Transverse colon (tissue), 4 donors: ENCODE data around the gene VENTX. TPM values are rescaled to one million over a fixed set of nuclear protein-coding genes. Genes with fewer than 3 reads are reported as not detected.

Experiments used
- DNase-seq: peaks from one replicate; pipeline ENCODE4 v3.0.0-alpha.2; 2019
- H3K27ac ChIP-seq, 4 donors: fragments of 200-600 bp; sonication (generic); 2 replicates each; pipeline ENCODE4 v1.5.1; 2016 to 2018; ENCODE audit warnings: inconsistent platforms in 4 of 4
- H3K27me3 ChIP-seq: fragments of 200-600 bp; sonication (generic); 2 replicates; pipeline ENCODE4 v1.5.1; 2017; ENCODE audit warnings: inconsistent platforms
- H3K36me3 ChIP-seq, 4 donors: fragments of 200-600 bp; sonication (generic); 2 replicates each; pipeline ENCODE4 v1.5.1; 2017 to 2019; ENCODE audit warnings: inconsistent platforms in 4 of 4
- H3K4me1 ChIP-seq, 4 donors: fragments of 200-600 bp; sonication (generic); 2 replicates each; pipeline ENCODE4 v1.5.1; 2017 to 2020; ENCODE audit warnings: inconsistent platforms in 4 of 4
- H3K4me3 ChIP-seq, 4 donors: fragments of 200-600 bp; sonication (generic); 1 replicate in 1 of 4; 2 replicates in 3 of 4; pipeline versions ENCODE4 v1.5.1 to v1.6.1; 2017 to 2019; ENCODE audit warnings: inconsistent platforms in 4 of 4
- H3K9me3 ChIP-seq, 2 donors: fragments of 200-600 bp; sonication (generic); 2 replicates each; pipeline ENCODE4 v1.5.1; 2017 to 2019; ENCODE audit warnings: inconsistent platforms in 2 of 2
- CTCF ChIP-seq, 5 experiments: fragments of 200-600 bp in 3 of 5; fragments of 450-650 bp in 2 of 5; sonication (generic) in 3 of 5; IDR thresholded peaks; 1 replicate in 2 of 5; 2 replicates in 3 of 5; pipeline ENCODE4 v1.5.1; 2016 to 2017; ENCODE audit warnings: antibody characterized with exemption in 5 of 5, inconsistent platforms in 3 of 5, mild to moderate bottlenecking in 2 of 5, moderate library complexity in 1 of 5
- EP300 ChIP-seq: sonication (generic); formaldehyde crosslinking; IDR thresholded peaks from one replicate; pipeline ENCODE4 v1.6.1; 2017; ENCODE audit warnings: antibody characterized with exemption, low read depth
- POLR2A ChIP-seq: fragments of 450-650 bp; IDR thresholded peaks from one replicate; pipeline ENCODE4 v1.6.1; 2016; ENCODE audit warnings: antibody characterized with exemption, mild to moderate bottlenecking, moderate library complexity
- POLR2AphosphoS5 ChIP-seq, 3 donors: sonication (generic); formaldehyde crosslinking; IDR thresholded peaks; one replicate each; pipeline ENCODE4 v1.6.1; 2016; ENCODE audit warnings: antibody characterized with exemption in 3 of 3
- WGBS, 2 donors: methylation state at CpG; one replicate each; pipeline ENCODE4 v1.1.5; 2018; ENCODE audit warnings: low coverage in 1 of 2; 5-methylcytosine and 5-hydroxymethylcytosine counted together
- in situ Hi-C, 4 donors: fragments of 200-750 bp; cut with MboI; loops; one replicate each; pipeline versions ENCODE4 v1.15.0 to v1.15.1; 2017; ENCODE audit warnings: low sequenced_read_pairs in 3 of 4, low pct_ligation_motif_present in 1 of 4, low pct_unique_long_range_greater_than_20kb in 1 of 4
- intact Hi-C: fragments of 100-400 bp; cut with DNase I; formaldehyde crosslinking; loops from one replicate; pipeline ENCODE4 v1.15.1; 2023; ENCODE audit warnings: low total_unique reads
- total RNA-seq, 4 donors: library from RNA; depleted of rRNA; stranded (reverse); fragments of >200 nt; gene quantifications; one replicate each; pipeline ENCODE4 v1.1.0, GENCODE V29; 2016

Gene VENTX
- total RNA-seq, 4 donors from 2014 or later = 0.27 to 0.48 TPM; not detected in 2

GRCh38 chr10:133266056-133266795 is 28.6 kb downstream of the VENTX start:
- 82 to 91% methylated on average over 8 to 21 of the region's 21 CpGs for WGBS, 2 donors
- no peak overlapping the region for H3K4me3 ChIP-seq
- peaks cover 10 to 37% (median 22%) of the 10 kb centered on the region in 4 donors for H3K4me1 ChIP-seq
- intact Hi-C loops = no loop called here
- no peak for DNase-seq
- in situ Hi-C loops = loop anchor here in 1 of 4 donors (10.0 kb wide), 1 partner anchor 49 kb away; no protein-coding TSS in a partner anchor
- no peaks in the 10 kb centered on the region for H3K36me3 ChIP-seq
- H3K9me3 ChIP-seq = no peaks in the 10 kb centered on the region
- H3K27ac ChIP-seq = no peak overlapping the region
- no peak for TF ChIP-seq EP300
- no peaks in the 10 kb centered on the region for H3K27me3 ChIP-seq

GRCh38 chr10:133267293-133267692 is 29.6 kb downstream of the VENTX start:
- in situ Hi-C loops (loop anchor here in 1 of 4 donors (10.0 kb wide), 1 partner anchor 48 kb away; no protein-coding TSS in a partner anchor), intact Hi-C loops (no loop called here)
- Histone ChIP-seq H3K27ac (no peak overlapping the region), H3K9me3 (no peaks in the 10 kb centered on the region), H3K36me3 (no peaks in the 10 kb centered on the region), H3K4me3 (no peak overlapping the region), H3K4me1 (peaks cover 8 to 33% (median 17%) of the 10 kb centered on the region in 4 donors), H3K27me3 (no peaks in the 10 kb centered on the region)
- 85% methylated on average over 14 of the region's 14 CpGs; no CpG with 5 or more reads in 1 of the 2 donors for WGBS, 2 donors
- DNase-seq = no peak
- no peak for TF ChIP-seq CTCF (IDR thresholded peaks at IDR 0.05)
- TF ChIP-seq POLR2A = no peak
- TF ChIP-seq POLR2AphosphoS5 (IDR thresholded peaks at IDR 0.05) = no peak
- TF ChIP-seq EP300 = no peak

GRCh38 chr10:133267829-133268228 is 30.2 kb downstream of the VENTX start:
- H3K4me3 ChIP-seq = no peak overlapping the region
- intact Hi-C loops (no loop called here), in situ Hi-C loops (loop anchor here in 1 of 4 donors (10.0 kb wide), 1 partner anchor 47 kb away; no protein-coding TSS in a partner anchor)
- no peaks in the 10 kb centered on the region for H3K9me3 ChIP-seq
- H3K27ac ChIP-seq = no peak overlapping the region
- WGBS, 2 donors = 91% methylated on average over 17 of the region's 22 CpGs; no CpG with 5 or more reads in 1 of the 2 donors
- no peaks in the 10 kb centered on the region for H3K27me3 ChIP-seq
- H3K36me3 ChIP-seq = no peaks in the 10 kb centered on the region
- no peak for DNase-seq
- no peak for TF ChIP-seq POLR2A
- peaks cover 2 to 27% (median 12%) of the 10 kb centered on the region in 4 donors for H3K4me1 ChIP-seq

GRCh38 chr10:133268532-133268931 is 30.9 kb downstream of the VENTX start:
- Histone ChIP-seq H3K4me1 (peaks cover 0 to 20% (median 9%) of the 10 kb centered on the region in 4 donors), H3K27me3 (no peaks in the 10 kb centered on the region), H3K9me3 (no peaks in the 10 kb centered on the region), H3K4me3 (no peak overlapping the region), H3K36me3 (no peaks in the 10 kb centered on the region), H3K27ac (no peak overlapping the region)
- WGBS, 2 donors = 87% methylated on average over 21 of the region's 22 CpGs; no CpG with 5 or more reads in 1 of the 2 donors
- DNase-seq = no peak
- intact Hi-C loops (no loop called here), in situ Hi-C loops (loop anchor here in 1 of 4 donors (10.0 kb wide), 1 partner anchor 46 kb away; no protein-coding TSS in a partner anchor)
- TF ChIP-seq EP300 = no peak
- no peak for TF ChIP-seq POLR2A
- no peak for TF ChIP-seq CTCF (IDR thresholded peaks at IDR 0.05)
- TF ChIP-seq POLR2AphosphoS5 (IDR thresholded peaks at IDR 0.05) = no peak

GRCh38 chr10:133269367-133269766 is 31.7 kb downstream of the VENTX start:
- 79% methylated on average over 24 of the region's 26 CpGs; no CpG with 5 or more reads in 1 of the 2 donors for WGBS, 2 donors
- in situ Hi-C loops = loop anchor here in 1 of 4 donors (10.0 kb wide), 1 partner anchor 45 kb away; no protein-coding TSS in a partner anchor
- Histone ChIP-seq H3K4me1 (peaks cover 0 to 12% (median 4%) of the 10 kb centered on the region in 4 donors), H3K27ac (no peak overlapping the region), H3K4me3 (no peak overlapping the region), H3K36me3 (no peaks in the 10 kb centered on the region), H3K9me3 (no peaks in the 10 kb centered on the region), H3K27me3 (no peaks in the 10 kb centered on the region)
- TF ChIP-seq POLR2AphosphoS5 (IDR thresholded peaks at IDR 0.05) = no peak
- no peak for TF ChIP-seq EP300
- TF ChIP-seq CTCF (IDR thresholded peaks at IDR 0.05) = no peak
- TF ChIP-seq POLR2A = no peak
- no peak for DNase-seq
- intact Hi-C loops = no loop called here
